Stimulated activated CD8-positive, alpha-beta memory T cell treated with anti-CD3 and anti-CD28 coated beads, Interleukin-15, amount 100 ng/mL, for 24 hours (primary cell): Measurements from ENCODE around the gene CYLD.

Experiments
- DNase-seq: peaks from one replicate; pipeline ENCODE4 v3.0.0-alpha.2; 2020; ENCODE audit warnings: low read depth

CYLD gene

DNA sequence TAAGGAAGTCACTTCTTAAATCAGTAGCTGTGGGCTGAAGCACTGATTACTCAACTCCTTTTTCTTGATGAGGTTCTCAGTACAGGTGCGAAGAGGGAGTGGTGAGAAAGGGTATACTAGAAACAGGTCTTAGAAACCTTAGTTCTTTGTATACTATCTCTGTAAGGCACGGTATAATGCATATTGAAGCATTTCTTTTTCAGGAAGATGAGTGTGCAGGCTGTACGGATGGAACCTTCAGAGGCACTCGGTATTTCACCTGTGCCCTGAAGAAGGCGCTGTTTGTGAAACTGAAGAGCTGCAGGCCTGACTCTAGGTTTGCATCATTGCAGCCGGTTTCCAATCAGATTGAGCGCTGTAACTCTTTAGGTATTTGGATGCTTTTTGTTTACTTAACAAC, 39.2 kb downstream of the CYLD start:
- DNase-seq: no peak

DNA sequence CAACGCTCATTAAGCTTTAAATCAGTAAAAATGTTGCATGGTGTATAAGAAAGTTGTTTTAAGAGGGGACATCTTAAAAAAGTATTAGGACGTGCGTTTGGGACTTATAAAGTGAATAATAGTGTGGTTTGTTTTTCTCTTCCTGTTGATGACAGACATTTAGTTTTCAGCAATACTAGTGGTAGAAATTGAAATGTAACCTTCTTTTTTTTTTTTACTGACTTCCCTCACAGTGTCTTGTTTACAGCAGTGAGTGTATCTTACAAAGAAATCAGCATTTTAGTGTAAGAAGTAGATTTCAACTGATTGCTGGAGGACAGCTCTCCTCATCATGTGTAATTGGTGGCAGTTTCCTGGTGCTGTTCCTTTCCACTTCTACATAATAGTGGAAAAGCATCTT, 39.6 kb downstream of the CYLD start:
- no peak for DNase-seq

DNA sequence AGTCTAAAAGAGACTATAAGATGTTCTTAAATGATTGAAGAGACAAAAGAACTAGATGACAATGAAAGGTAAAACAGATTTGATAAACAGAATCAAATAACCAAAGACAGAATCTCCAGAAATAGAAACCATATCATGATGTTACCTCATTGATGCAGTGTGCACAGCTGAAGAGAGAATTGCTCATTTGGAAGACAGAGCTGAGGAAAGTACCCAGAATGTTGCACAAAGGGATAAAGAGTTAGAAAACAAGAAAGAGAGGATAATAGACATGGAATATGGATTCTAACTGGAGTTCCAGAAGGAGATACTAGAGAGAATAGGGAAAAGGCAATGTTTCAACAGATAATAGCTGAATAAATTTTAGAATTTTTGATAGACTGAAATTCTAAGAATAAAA, 47.9 kb downstream of the CYLD start:
- no peak for DNase-seq

DNA sequence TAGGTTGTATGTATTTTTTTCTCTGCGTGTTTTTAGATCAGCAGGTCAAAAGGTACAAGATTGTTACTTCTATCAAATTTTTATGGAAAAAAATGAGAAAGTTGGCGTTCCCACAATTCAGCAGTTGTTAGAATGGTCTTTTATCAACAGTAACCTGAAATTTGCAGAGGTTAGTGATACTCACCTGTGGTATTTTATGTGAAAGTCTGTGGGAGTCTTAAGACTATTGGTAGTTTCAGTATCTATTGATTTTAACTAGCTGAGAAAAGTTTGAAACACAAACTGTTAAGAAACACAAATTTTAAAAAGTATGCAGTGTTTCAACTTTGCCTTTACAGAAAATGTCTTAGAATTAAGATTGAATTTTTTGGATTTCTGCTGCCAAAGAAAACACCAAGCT, 49.6 kb downstream of the CYLD start:
- DNase-seq: no peak

DNA sequence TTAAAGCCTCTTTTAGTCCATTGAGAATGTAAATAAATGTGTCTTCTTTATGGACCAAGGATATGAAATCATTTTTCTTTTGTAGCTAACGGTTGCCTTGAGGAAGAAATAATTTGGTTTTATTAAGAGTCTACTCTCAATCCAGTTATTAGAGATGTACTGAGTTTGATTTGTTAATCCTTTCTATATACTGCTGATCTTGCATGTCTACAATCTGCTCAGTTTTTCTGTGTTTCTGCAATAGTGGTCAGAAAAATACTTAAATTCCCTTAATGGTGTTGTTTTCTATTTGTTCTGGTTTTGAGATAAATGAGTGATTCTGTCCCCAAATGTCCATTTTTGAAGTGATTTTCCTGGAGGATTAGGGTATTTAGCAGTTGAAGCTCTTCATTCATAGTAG, 54.9 kb downstream of the CYLD start:
- no peak for DNase-seq

DNA sequence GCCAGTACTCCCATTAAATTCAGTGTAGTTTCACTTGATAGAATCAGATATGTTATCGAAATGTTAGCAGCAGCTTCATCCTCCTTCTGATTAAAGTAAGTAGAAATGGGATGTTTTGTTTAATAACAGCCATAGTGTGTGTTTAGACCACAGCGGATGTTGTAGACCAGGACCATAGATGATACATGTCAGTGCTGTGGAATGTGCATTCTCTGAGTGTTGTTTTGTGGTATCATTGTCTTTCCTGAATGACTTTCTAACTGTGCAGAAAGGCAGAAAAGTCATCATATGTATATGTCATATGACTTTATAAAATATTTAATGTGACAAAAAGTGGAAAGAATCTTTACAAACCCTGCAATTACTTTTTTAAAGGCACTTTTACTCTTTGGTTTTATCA, 55.6 kb downstream of the CYLD start:
- DNase-seq: no peak

DNA sequence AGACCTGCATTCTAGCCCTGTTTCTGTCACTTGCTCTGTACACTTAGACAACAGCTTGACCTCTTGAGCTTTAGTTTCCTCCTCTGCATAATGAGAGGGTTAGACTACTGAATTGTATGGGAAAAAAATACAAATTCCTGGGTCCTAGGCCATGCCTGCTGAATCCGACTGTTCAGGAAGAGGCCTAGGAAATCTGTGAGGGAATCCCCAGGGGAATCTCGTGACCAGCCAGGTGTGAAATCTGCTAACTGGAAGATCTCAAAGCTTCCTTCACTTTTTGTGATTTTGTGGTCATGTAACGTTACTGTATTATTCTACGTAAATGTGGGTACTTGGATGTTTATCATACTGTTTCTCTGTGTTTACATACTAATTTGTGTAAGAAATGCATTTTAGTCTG, 58.2 kb downstream of the CYLD start:
- DNase-seq: no peak

DNA sequence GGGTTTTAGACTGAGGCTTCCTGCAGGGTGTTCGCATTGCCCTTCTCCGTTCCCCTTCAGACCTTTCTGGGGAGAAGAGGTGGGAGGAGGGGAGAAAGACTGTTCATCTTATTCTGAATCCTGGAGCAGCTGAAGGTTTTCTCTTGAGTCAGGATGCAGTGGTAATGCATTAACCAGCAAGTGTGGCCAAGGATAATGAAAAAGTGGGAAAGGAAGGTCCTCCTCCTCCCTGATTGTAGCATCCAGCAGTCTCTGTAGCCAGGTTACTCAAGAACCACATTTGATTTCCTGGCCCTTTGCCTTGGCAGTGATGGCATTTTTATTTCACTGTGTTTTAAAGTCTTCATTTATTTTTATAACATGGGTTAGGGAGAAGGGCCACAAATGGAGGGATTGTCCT, 59.1 kb downstream of the CYLD start:
- no peak for DNase-seq

DNA sequence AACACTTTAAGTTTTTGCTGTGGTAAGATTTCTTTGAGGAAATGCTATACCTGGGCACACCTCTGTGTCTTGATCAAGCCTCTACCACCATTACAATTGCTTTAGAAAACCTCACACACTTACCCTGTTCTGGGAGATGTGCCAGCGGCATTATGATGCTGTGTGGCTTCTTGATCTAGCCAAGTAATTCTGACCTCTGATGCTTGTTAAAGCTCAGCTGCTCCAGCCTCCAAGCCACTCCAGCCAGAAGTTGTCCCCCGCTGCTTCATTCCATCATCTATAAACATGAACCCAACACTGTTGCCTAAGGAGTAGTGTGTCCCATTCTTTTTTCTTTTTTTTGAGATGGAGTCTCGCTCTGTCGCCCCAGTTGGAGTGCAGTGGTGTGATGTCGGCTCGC, 60.1 kb downstream of the CYLD start:
- DNase-seq: no peak

DNA sequence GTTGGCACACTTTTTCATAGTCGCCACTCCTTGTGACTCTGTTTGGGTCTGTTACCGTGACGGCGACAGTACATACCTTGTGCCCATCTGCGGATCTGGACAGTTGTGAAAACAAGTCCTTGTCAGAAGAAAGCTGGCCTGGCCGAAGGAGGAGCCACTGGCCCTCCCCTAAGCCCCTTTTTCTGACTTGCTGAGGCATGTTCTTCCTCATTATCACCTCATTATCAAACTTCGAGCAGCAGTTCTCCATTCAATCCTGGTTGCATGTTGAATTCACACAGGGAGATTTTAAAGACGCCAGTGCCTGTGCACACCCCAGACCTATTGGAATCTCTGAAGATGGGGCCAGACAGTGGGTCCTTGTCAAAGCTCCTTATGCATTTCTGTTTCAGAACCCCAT, 61.1 kb downstream of the CYLD start:
- DNase-seq: no peak

DNA sequence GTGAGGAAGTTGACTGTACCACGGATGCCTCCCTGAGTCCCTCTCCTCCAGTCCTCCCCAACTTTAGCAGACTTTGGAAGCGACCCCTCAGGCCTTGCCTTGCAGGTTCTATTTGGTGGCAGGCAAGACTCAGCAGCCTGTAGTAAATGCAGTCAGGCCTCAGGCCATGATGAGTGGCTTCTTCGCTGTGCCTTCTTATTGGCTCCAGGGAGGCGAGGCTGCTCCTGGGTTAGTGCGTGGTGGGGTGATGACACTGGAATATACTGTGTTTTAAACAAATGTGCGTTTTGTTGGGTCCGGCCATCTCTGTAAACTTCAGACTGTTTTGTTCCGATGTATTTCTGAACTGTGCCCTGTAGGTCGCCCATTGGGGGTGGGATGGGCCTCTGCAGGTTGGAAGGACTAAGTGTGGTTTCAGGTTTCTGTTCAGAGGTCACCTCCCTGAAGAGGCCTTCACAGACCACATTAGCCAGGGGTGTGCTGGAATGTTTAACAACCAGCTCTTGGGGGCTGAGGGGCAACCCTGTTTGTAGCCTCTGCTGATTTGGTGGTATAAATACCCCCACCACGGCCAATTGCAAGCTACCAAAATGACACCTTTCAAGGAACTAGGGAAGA, 62.5 kb downstream of the CYLD start:
- no peak for DNase-seq

DNA sequence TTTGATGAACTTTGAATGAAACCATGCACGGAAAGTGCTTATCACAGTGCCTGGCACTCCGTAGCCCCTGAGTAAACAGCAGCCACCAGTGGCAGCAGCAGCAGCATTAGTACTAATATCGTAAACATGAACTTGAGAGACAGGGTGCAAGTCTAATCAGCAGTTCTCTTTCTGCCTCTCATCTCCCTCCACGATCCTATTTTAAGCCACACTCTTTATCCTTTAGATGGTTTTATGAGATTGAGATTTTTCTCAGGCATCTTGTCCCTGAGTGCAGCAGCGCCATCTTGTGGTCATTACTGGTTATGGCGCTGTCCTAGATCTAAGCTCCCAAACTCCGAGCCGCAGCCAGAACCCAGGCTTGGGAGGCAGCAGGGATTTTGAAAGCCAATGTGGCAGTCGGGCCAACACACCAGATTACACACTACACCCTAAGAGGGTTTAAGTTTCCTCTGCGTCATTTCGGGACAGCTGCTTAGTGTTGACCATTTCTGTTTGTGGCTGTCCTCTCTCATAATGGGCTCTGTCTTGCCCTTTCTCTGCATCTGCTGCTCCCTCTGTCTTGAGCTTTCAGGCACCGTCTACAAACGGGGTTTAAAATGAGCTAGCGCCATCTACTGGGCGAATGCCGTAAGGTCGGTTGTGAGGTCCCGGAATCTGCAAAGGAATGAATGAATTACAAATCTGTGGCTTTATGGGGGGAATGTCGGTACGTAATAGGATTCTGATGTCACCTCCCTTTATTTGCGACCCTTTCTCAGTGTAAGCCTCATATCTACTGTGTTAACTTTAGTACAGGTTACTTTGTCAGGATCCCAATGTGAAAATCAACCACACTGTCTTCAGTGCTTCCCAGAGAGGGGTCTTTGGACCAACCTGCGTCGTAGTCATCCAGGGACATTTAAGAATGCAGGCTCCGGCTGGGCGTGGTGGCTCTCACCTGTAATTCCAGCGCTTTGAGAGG, 64.5 kb downstream of the CYLD start:
- peak; percentile 64 for DNase-seq

DNA sequence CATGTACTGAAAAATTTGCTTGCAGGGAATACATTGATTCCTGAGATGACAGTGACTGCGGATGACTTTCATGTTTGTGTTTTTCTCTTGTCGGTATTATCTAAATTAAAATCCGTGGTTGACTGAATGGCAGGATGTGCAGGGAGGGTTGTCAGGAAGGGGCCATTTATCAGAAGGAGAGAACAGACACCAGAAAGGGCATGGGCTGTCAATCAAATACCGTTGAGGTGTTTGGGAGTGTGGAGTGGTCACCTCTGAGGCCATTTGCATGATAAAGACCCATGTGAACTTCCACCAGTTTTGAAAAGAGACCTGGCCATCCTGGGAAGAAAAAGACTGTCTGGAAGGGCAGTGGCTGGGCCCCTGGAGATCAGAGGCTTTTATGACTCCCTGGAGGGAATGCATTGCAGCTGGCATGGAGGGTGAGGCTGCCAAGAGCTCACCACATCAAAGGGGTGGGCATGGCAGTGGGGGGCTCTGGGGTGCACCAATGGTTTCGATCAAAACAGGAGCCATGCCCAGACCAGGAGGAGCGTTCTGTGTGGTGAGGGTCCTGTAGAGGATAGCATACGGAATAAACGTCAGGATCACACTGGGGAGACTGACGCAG, 67.1 kb downstream of the CYLD start:
- no peak for DNase-seq

DNA sequence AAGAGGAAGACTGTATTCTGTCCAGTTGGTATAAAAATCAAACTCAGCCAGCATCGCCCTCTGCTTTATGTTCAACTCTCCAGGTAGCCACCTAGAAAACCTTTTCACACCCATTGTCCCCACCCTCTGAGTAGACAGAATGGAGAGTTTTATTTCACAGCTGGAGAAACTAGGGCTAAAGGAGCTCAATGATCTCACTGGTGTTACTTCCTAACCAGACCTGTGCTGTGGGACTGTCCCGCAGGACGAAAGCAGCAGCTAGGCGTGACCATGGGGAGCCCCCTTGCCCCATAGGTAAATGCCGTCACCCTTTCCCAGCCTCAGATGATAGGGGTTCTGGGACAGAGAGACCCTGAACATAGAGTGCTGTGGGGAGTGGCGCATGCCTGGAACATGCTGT, 67.7 kb downstream of the CYLD start:
- no peak for DNase-seq

DNA sequence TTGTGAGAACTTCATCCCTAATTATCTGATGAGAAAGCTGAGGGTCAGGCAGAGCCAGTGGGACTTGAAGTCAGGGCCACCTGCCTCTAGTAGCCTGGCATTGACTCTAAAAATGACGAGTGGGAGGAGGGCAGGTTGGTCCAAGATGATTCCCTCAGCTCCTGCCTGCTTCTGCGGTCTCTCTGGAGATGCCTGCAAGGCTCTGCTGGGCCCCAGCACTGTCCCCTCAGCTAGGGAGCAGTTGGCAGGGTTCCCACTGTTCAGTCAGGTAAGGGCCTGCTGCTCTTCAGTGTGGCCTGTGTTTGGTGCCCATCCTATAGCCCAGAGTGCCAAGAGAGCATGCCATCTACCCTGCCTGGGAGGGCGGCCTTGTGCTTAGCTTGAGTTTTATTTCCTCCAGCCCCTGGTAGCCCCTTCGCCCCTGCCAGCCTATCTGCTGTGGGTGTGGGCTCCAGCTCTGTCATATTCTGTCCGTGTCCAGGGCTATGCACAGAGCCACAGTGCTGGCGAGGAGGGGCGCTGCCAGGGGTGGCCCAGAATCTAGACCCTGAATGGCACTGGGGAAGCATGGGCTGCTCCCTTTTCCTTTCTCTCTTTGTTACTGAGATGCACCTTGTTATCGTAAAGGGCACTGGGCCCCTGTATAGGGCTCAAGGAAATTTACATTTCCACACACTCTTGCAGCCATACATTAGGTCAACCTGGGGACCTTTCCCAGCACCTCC, 68.5 kb downstream of the CYLD start:
- DNase-seq: no peak

DNA sequence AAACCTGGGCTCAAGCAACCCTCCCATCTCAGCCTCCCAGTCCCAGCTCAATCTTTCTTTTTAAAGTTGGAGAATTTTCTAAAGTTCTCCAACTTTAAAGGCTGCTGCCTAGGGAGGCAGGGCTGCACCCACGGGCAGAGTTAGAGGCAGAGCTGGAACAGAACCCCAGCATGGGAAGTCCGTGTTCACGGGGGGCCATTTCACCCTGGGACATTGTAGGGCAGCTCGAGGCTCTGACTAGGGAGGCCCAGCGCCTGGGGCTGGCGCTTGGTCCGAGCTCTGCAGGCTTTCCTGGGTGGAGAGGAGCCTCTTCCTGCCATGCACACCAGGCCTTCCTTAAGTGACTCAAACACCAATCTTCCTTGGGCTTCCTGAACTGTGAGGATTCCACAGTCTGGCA, 70.2 kb downstream of the CYLD start:
- DNase-seq: no peak

DNA sequence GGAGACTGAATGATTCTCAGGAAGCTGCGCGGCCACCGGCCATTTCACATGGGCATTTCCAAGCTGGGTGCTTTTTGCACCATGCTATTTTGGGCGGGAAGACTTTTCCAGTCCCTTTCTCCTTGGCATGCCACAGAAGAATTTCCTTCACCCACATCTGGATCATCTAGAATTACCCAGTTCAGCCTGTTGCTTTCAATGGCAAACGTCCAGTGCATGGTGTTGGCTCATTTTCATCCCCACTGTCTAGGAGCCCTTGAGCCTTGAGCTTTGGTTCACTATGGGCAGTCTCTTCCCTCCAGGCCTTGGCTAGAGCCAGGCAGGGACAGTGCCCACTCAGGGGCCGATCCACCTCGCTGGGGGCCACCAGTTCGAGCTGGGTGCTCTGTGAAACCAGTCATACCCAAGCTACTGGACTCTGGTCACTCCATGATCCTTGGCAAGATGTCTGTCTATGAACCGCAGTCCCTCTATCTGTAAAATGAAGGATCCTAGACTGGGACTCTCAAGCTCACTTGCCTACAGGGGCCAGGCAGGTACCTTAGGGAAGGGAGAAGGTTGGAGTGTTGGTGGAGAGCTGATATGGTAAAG, 71.1 kb downstream of the CYLD start:
- no peak for DNase-seq

DNA sequence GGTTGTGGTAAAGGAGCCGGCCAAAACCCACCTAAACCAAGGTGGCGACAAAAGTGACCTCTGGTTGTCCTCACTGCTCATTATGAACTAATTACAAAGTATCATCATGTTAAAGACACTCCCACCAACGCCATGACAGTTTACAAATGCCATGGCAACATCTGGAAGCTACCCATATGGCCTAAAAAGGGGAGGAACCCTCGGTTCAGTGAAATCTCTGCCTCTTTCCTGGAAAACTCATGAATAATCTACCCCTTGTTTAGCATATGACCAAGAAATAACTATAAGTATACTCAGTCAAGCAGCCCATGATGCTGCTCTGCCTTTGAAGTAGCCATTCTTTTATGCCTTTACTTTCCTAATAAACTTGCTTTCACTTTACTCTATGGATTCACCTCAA, 72.2 kb downstream of the CYLD start:
- DNase-seq: no peak

DNA sequence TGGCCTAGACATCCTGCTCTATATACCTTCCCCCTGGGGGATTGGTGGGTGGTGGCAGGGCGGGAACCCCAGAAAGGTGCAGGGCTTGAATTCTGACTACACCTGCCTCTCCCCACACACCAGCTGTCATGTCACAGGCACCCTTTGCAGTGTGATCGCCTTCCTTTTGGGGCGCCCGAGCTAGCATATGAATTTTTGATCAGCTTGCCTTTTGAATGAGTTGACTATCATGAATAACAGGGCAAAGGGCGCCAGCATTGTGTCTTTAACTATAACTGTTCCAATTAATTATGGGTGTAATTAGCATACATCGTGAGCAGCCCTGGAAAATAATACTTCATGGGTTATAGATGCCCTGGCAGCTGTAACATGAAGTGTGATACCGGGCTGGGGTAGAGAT, 72.7 kb downstream of the CYLD start:
- DNase-seq: no peak

DNA sequence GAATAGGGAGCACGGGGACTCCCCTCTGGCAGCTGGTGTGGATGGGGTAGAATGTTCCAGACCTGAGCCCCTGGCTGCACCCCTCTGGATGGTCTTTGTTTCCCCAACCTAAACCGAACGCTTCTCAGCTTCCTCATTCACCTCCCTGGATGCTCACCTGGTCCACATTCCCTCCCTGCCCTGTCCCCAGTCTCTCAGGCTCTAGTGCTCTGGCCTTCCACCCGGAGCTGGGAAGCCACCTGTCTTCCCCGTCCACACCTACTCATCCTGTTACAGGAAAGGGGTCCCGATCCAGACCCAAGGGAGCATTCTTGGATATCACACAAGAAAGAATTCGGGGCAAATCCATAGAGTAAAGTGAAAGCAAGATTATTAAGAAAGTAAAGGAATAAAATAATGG, 73.5 kb downstream of the CYLD start:
- DNase-seq: no peak

DNA sequence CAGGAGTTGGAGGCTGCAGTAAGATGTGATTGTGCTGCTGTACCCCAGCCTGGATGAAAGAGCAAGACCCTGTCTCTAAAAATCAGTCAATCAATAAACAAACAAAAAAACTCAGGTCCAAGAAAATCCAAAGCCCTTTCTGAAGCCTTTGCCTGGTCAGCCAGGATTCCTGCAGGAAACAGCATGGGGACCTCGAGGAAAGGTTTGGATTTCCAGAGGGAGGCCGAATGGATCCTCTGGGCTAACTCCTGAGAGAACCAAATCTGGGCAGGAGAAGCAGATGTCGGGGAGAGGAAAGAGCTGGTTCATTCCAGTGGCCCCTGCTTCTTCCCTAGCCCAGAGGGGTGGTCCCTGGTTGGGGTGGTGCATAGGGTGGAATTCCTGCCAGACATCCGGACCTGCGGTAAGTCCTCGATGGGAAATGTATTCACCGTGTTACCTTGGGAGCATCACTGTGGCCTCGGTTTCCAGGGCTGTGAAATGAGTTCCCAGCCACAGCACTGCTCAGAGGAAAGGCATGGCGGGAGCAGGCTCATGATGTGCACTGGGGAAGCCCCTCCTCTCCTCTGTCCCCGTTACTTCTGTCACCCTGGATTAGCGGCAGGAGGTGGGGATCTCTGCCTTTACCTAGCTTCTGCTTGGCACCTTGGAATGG, 75.1 kb downstream of the CYLD start:
- no peak for DNase-seq

DNA sequence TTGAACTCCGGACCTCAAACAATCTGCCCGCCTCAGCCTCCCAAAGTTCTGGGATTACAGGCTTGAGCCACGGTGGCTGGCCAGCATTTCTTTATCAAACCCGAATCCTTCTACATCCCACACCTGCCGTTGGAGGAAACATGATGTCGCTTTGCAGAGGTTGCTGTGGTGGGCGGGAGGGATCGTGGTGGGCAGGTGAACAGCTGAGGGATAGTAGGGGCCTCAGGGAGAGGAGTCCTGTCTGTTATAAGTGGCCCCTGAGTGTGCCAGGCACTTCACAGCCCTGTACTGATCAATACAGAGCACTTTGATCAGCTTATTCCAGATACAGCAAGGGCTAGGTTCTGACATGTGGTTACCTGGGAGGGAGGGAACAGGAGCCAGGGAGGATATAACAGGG, 76.5 kb downstream of the CYLD start:
- DNase-seq: no peak
